Endothelial cell of hepatic sinusoid (primary cell): Measurements from ENCODE around the gene WDR46.

Experiments used
- in situ Hi-C: cut with HindIII; loops from 2 replicates; pipeline ENCODE4 v1.10.0; 2017; ENCODE audit warnings: low sequenced_read_pairs

Gene WDR46

DNA sequence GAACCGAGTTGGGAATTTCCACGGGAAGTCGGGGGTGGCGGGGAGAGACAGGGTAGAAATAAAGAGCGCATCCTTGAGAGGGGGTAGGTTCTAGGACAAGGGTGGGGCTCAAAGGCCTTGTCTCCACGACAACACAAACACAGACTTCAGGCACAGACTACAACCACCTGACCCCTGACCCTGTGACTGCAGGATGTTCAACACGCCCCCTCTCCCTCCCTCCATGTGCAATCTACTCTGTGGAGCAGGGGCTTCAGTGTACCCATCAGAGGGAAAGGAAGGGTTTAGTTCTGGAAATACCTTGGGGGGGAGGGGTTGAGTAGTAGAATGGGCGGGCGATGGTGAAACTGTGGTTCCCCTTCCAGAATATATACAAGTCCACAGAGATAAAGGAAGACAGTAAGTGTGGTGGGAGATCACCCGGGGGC is 25.5 kb upstream of the WDR46 start:
- in situ Hi-C loops: no loop called here

DNA sequence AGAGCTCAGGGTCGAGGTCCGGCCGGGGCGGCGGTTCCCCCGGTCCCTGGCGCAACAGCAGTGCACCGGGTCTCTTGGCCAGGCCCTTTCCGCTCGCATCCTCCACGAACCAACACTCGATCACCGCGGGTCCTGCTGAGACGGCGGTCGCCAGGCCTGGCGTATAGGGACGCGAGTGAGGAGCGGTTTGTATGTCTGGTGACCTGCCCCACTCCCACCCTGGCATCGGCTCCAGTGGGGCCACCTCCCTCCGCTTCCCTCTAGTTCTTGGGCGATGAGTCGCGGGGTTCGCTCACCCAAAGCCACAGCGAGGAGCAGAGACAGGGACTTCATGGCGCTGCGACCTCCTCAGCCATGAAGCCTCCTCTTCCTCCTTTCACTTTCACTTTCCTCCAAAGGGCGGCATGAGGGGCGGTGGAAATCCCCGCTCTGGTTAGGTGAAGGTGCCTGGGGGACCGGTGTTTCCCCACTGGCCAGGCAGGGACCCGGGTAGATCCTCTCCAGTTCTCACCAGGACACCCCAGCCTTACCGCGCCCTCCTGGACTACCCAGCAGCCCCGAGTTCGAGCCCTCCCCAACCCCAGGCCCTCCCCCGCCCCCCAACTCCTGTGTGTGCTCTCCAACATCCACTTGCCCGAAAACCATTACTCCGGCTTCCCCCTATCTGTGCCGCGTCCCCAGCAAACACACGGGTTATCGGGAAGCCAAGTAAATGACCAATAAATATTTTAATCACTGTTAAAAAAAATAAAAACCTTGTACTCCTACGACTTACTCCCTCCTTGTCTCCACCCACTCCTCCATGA is 24.9 kb upstream of the WDR46 start, which contains the start of gene TAPBP:
TSS of gene TAPBP (minus strand) at position 370 of the 806 bp plus-strand sequence. CDS start at position 333, 37 bp downstream.
- in situ Hi-C loops: no loop called here

DNA sequence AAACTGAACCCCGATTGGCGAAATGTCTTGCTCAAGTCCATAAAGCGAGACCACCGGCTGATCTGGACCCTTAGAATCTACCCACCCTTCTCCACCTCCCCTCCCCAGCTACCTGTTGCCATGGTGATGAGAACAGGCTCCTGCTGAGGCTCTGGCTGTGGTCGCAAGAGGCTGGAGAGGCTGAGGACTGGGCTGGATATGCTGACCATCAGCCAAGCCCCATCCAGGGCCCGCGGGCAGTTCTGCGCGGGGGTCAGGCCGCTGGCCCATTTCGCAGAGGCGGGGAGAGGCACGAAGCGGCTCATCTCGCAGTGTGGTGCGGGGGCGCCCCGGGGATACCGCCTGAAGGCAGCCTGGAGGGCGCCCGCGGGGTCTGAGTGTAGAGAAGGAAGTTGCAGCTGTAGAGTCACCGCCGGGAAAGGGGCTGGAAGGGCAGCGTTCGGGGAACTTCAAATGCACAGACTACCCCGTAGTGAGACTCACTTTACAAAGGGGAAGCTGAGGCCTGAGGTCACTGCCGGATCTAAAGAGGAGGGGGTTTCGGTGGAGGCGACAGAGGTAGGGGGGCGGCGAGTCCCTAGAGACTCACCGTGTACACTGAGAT is 24.2 kb upstream of the WDR46 start:
- in situ Hi-C loops: no loop called here

DNA sequence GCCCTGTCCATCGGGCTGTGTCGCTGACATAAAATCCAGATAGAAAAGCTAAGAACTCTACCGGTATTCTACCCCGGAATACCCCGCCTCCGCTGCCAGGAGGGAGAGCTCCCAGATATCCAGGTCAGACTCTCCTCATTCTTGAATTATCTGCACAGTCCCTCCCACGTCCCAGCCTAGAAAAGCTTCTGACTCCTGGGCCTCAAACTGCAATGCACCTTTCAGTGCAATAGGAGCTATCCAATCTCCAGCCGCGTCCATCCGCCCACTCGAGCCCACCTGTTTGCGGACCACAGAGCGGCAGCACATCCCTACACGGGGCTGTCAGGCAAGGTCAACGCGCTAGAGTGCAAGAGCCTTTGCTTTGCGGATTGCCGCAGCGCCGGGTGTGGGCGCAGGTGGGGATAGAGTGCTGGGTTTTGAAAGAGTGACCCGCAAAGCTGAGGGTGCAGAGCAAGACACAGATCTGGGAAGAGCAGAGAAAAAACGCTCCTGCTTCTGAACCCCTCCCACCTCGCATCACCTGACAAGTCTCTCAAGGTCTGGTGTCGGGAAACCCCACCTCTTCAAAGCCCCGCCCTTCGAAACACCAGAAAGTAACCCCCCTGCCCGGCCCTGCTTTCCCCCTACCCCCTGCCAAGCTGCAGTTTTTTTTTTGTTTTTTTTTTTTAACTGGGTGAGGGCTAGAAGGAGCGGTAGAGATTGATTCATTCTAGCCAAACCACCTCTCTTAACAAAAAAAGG is 23.5 kb upstream of the WDR46 start:
- in situ Hi-C loops: no loop called here

DNA sequence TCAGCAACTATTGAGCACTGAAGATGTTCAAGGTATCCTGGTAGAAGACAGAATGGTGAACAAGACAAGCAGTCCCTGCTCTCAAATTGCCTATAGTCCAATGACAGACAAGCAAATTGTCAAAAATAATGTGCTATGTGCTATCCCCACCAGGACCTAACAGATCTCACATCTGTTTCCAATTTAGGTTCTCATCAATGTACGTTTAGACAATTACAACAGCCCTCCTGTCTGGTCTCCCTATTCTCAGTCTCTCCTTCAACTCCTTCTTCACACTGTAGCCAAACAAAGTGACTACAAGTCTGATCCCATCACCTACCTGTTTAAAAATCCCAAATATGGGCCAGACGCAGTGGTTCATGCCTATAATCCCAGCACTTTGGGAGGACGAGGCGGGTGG is 17.3 kb upstream of the WDR46 start:
- in situ Hi-C loops: no loop called here

DNA sequence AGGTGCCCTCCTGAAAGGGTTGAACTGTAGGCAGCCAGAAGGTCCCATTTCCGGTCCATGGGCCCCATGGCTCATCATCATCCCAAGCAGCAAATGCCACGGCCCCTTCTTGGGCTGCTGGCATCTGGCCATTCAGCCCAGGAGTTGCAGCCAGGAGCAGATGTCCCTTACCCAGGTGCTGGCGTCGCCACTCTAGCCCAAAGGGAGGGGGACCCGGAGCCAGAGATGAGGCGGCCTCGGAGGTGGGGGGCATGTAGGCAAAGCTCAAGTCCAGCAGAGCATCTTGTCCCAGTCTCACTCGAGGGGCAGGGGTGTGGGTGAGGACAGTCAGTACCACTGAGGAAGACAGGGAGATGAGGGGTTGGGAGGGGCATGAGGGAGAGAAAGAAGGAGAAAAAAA is 16.0 kb upstream of the WDR46 start:
- in situ Hi-C loops: no loop called here

DNA sequence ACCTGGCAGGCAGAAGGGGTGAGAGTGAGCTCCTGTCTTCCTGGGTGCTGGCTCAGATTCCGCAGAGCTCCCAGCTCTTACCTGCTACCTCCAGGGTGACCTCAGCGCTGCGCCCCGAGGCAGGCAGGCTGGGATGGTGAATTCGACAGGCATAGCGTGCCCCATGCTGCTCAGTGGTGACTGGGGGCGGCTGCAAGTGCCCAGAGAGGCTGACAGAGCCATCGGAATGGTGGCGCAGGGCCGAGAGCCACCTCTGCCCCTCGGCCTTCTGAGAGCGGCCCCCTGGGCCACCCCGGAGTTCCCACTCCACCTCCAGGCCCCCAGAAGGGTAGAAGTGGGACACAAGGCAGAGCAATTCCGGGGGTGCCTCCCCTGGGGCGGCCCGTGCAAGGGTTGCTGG is 15.2 kb upstream of the WDR46 start:
- in situ Hi-C loops: no loop called here

DNA sequence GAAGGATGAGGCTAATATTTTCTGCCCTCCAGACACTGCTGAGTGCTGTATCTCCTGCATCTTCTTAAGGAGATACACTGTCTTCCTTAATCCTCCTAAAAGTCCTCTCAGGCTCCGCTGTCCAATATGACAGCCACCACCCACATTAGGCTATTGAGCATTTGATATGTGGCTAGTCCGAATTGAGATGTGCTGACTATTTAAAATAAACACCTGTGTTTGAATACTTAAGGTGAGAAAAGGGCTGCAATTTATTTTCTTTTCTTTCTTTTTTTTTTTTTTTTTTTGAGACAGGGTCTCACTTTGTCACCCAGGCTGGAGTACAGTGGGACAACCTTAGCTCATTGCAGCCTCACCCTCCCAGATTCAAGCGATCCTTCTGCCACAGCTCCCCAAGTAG is 12.8 kb upstream of the WDR46 start:
- in situ Hi-C loops: no loop called here

DNA sequence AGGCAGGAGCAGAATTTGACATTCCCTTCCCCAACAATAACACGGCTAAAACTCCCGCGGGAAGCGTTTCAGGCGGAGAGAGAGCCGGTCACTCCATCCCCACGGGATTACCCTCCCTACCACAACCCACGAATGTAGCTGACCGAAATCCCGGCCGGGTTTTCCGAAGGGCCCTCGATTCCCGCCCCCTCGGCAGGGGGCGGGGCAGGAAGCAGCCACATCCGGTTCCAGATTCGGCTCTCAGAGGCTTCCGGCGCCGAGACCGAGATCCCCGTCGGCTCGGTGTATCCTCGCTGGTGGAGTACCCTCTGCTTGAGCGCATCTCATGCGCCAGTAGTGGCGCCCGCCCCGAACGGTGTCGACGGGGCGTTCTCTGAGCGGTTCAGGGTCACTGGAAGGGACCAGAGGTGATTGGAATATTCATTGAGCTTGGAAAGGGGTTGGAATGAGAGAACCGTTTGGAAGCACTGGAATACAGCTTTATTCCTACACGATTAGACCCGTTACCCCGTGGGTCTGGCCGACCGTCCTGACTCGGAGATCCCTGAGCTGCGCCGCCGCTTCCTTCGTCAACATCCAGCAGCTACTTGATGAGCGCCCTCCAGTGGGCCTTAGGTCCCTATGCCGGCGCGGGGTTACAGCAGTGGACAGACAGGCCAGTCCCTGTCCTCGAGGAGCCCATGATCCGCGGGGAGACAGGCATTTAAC is 10.4 kb upstream of the WDR46 start:
- in situ Hi-C loops: no loop called here

DNA sequence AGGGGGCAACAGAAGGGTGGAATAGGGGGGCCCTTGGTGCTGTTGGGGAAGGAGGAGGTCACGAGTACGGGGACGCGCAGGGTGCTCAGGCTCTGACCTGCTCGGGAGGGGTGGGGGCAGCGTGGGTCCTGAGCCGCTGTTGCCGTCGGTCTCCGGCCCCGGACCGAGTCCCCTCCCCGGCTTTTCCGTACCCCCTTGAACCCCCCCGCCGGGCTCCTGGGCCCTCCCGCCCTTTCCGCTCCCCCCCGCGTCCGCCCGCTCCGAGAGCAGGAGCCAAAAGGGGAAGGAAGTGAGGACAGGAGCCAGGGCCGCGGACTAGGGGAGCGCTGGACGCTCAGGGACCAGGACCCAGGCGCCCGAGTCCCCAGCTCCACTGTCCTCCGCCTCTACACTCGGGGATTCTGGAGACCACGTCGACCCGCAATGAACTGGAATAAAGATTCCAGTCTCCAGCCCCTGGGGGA is 9.8 kb upstream of the WDR46 start, which contains the start of gene RGL2:
TSS of gene RGL2 (minus strand) at position 170 of the 464 bp plus-strand sequence. CDS start 332 bp downstream, outside the sequence.
- in situ Hi-C loops: no loop called here

DNA sequence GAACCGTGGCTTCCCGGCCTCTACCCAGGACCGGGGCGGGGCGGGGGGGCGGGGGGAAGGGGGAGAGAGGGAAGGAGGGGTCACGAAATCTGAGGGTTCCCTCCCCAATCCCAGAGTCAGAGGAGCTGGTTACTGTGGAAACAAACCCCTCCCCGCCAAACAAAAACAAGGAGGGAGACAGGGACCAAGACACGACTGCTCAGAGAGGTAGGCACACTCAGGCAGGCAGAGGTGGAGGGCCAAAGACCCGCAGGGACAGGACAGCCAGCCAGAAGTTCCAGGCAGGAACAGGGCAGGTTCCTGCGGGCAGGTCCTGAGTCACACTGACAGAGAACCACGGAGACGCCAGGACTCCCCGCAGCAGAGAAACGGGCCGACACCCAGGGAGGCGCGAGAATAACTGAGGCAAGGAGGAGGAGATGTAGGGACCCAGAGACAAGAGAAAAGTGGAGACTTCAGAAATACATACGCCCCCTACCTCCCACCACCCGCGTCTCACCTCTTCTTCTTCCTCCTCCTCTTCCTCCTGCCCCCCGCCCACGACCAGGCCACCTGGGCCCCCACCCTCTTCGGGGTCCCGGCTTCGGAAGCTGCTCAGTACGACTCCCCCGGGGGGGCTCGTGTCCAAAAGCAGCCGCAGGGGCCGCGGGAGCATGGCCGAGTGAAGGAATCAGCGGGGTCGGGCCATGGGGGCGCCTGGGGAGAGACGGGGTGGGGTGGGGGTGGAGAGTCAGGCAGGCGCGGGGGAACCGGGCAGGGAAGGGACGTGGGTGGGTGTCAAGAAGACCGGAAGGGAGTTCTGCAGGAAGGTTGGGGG is 9.1 kb upstream of the WDR46 start:
- in situ Hi-C loops: no loop called here

DNA sequence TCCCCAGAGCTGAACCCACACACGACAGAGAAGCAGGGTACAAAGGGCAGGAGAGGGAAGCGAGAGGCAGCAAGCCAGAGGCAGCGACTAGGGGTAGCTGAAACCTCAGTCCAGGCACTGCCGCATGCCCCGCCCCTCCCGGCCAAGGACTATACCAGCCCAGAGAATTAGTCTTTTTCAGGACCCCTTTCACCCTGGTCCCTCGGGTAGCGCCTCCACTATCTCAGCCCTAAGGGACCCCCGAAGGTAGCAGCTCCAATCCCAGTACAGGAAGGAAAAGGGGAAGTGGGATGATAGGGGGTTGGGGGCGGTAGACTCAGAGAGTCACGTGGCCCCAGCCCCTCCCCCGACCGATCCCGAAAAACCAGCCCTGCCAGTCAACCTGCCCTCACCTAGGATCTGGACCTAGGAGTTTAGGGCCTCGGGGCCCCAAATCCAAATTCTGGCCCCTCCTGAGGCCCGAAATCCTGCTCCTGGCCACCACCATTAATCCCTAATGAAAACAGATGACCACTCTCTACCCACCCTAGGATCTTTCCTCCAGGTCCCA is 8.4 kb upstream of the WDR46 start:
- in situ Hi-C loops: no loop called here

DNA sequence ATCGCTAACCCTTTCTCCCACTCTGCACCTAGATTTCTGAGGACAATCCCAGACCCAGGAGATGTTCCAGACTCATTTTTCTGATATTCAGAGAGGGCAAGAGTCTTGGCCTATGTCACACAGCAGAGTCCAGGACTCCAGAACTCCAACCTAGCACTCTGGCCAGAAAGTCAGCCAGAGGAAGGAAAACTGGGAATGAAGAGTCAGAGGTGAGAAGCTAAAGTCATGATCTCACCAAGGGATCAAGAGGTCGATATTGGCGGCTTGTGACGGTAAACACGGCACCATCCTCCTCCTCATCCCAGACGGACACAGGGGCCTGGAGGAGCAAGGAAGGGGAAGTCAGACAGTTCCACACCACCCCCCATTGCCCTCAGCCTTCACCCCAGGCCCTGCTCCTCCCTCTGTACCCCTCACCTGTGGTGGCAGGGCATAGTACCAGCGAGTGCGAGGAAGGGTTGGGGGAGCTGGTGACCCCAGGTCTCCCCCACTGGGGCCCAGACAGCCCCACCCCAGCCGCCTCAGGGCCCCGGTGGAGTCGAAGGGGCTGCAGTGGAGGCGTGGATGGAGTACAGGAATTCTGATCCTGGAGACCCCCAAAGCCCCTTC is 7.9 kb upstream of the WDR46 start:
- in situ Hi-C loops: no loop called here

DNA sequence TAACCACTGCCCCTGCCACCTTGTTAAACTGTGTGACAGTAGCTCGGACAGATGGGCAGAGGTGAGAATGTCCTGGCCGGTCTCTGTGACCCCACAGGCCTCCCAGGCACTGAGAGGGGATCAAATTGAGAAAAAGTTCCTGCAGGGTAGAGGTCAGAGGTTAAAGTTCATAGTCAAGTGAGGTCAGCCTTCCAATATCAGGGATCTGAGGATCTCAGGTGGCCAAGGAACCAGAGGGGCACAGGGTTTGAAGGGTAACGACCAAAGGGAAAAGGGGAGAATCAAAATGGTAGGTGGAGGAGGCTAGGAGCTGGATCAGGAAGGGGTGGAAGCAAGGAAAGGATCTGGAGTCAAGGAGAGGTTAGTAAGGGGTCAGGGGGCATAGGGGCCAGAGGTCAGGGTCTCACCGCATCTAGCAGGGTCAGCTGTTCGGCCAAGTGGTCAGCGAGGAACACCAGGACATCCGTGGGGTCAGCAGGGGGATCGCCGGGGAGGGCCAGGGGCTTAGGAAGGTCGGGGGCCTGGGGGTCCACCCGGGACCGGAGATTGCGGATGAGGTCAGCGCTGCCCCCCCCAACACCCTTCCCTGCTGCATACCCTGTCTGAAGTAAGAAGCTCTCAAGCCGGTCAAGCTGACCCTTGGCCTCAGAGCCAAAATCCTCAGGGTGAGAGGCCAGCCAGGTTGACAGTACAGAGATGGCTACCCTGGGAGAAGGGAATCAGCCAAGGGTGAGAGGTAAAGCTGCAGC is 6.8 kb upstream of the WDR46 start:
- in situ Hi-C loops: no loop called here

DNA sequence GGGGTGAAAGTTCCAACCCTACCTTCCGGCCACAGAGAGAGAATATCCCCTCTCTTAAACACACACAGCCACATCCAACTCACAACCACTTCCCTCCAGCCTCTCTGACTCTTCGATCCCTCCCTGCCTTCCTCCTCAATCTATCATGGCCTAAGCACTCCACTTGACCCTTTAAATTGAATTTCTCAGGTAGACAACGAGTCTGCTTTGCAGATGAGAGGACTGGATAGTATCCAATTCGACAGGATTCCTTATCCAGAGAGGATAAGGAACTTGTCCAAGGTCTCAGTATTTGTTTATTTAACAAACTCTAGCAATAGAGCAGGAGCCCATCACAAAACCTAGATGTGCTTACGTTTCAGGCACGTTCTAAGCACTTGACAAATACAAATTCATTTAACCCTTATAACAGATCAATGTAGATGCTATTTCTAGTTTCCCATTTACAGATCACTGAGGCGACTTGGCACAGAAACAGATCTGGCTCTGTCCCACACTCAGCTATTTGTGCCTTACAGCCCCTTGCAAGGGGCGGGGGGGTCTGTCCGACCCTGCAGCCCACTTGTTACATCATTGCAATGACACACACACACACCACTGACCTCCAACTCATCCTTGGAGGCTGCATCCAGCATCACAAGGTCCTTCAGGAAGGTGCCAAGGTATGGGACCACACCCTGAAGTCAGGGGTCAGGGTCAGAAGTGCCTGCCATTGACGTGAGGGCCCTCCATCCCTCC is 5.2 kb upstream of the WDR46 start:
- in situ Hi-C loops: no loop called here

DNA sequence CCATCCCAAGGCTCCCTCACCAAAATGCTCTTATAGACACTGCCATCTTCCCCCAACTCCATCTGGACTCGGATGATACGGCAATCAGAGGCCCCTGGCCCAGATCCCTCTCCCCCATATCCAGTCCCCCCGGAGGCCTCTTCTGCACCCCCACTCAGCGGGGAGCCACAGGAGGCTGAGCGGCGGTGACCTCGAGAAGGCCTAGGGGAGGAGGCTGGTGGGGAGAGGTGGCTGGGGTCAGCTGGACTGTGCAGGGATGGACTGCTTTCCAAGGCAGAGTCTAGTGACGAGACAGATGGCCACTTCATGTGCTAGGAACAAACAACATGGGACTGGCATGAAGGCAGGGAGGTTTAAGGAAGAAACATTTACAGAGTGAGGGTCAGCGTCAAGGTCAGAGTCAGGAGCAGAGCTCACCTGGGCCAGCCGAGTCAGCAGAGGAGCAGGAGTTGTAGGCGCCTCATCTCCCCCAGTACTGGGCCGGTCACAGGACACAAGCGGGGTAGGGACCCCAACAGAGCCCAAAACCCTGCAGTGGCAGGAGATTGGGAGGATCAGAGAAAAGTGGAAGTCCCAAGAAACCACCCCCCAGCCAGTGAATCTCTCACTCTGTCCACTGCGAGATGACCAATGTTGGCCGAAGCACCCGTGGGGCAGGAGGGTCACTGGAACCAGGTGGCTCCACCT is 4.1 kb upstream of the WDR46 start:
- in situ Hi-C loops: no loop called here

DNA sequence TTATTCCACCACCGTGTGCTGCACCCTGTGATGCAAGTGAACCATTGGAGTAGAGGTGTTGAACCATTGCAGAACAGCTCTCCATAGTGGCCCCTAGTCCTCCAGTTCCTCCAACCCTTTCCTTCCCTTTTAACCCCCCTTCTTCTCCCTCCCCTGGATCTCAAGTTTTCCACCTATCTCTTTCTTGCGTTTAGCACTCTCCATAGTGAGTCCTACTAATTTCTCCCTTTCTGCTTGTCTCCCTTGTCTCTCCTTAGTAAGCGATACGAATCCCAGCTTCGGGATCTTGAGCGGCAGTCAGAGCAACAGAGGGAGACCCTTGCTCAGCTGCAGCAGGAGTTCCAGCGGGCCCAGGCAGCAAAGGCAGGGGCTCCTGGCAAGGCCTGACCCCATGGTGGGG is 1.4 kb upstream of the WDR46 start:
- in situ Hi-C loops: no loop called here
